Peyer's patch (tissue), 4 donors: ENCODE results near the gene PAK6. TPM values are rescaled to one million over a fixed set of nuclear protein-coding genes. Genes with fewer than 3 reads are reported as not detected.

Source experiments
- DNase-seq, 3 donors: peaks; one replicate each; pipeline ENCODE4 v3.0.0-alpha.2; 2017 to 2019
- H3K27ac ChIP-seq, 4 donors: fragments of 200-600 bp; sonication (generic); one replicate each; pipeline ENCODE4 v1.5.1; 2016 to 2019
- H3K27me3 ChIP-seq, 2 donors: fragments of 200-600 bp; sonication (generic); one replicate each; pipeline ENCODE4 v1.5.1; 2019
- H3K36me3 ChIP-seq, 3 donors: fragments of 200-600 bp; sonication (generic); one replicate each; pipeline ENCODE4 v1.5.1; 2016 to 2019
- H3K4me1 ChIP-seq, 4 donors: fragments of 200-600 bp; sonication (generic); one replicate each; pipeline ENCODE4 v1.5.1; 2016 to 2019
- H3K4me3 ChIP-seq, 4 donors: fragments of 200-600 bp; sonication (generic); 1 replicate in 3 of 4; 2 replicates in 1 of 4; pipeline ENCODE4 v1.5.1; 2016 to 2019; ENCODE audit warnings: mild to moderate bottlenecking in 1 of 4
- H3K9me3 ChIP-seq, 4 donors: fragments of 200-600 bp; sonication (generic); one replicate each; pipeline ENCODE4 v1.5.1; 2016 to 2019; ENCODE audit warnings: mild to moderate bottlenecking in 1 of 4
- CTCF ChIP-seq, 6 experiments: fragments of 450-650 bp in 4 of 6; fragments of 200-600 bp in 2 of 6; sonication (generic) in 1 of 6; IDR thresholded peaks; one replicate each; pipeline ENCODE4 v1.5.1; 2017 to 2019; ENCODE audit warnings: antibody characterized with exemption in 6 of 6, mild to moderate bottlenecking in 3 of 6, moderate library complexity in 1 of 6
- POLR2A ChIP-seq, 2 donors: fragments of 450-650 bp; IDR thresholded peaks; one replicate each; pipeline ENCODE4 v1.5.1; 2017; ENCODE audit warnings: antibody characterized with exemption in 2 of 2, mild to moderate bottlenecking in 2 of 2, moderate library complexity in 2 of 2
- total RNA-seq, 4 donors: library from RNA; depleted of rRNA; stranded (reverse); fragments of >200 nt; gene quantifications; one replicate each; pipeline ENCODE4 v1.1.0, GENCODE V29; 2016

Gene PAK6
- total RNA-seq, 4 donors from 2014 or later, result 3.3 to 4.7 TPM; not detected in 2

- H3K4me1 ChIP-seq, result peaks cover 0 to 17% (median 9%) of the 10 kb centered on the region in 4 donors
- TF ChIP-seq POLR2A (IDR thresholded peaks at IDR 0.05) (no peak), CTCF (IDR thresholded peaks at IDR 0.05) (no peak)
- peak overlapping the region; percentile 46 to 64 (median 61) for H3K4me3 ChIP-seq
- no peaks in the 10 kb centered on the region for H3K36me3 ChIP-seq
- no peaks in the 10 kb centered on the region for H3K9me3 ChIP-seq
- H3K27me3 ChIP-seq, result no peaks in the 10 kb centered on the region
- H3K27ac ChIP-seq, result no peak overlapping the region
- no peak for DNase-seq
Observed at GRCh38 chr15:40252141-40252437, 13.2 kb downstream of the PAK6 start.

GRCh38 chr15:40252438-40253166 lies 13.7 kb downstream of the PAK6 start:
- Histone ChIP-seq H3K27me3 (no peaks in the 10 kb centered on the region), H3K27ac (peak overlapping the region in 1 of 4 donors; percentile 21)
- DNase-seq, result peak in 1 of 3 donors; percentile 64

GRCh38 chr15:40253167-40253790 lies 14.4 kb downstream of the PAK6 start:
- no peak for DNase-seq
- Histone ChIP-seq H3K9me3 (no peaks in the 10 kb centered on the region), H3K27me3 (no peaks in the 10 kb centered on the region), H3K4me3 (peak overlapping the region; percentile 46 to 64 (median 61)), H3K4me1 (peaks cover 0 to 17% (median 9%) of the 10 kb centered on the region in 4 donors), H3K27ac (peak overlapping the region in 1 of 4 donors; percentile 21), H3K36me3 (no peaks in the 10 kb centered on the region)
- no peak for TF ChIP-seq POLR2A (IDR thresholded peaks at IDR 0.05)
- no peak for TF ChIP-seq CTCF (IDR thresholded peaks at IDR 0.05)

More at GRCh38 chr15:40252438-40253166, 13.7 kb downstream of the PAK6 start:
- H3K4me3 ChIP-seq, result peak overlapping the region; percentile 46 to 64 (median 61)
- H3K4me1 ChIP-seq, result peaks cover 0 to 17% (median 9%) of the 10 kb centered on the region in 4 donors
- H3K36me3 ChIP-seq, result no peaks in the 10 kb centered on the region
- no peaks in the 10 kb centered on the region for H3K9me3 ChIP-seq
- TF ChIP-seq POLR2A (IDR thresholded peaks at IDR 0.05), result no peak
- no peak for TF ChIP-seq CTCF (IDR thresholded peaks at IDR 0.05)

GRCh38 chr15:40254452-40254851 lies 15.6 kb downstream of the PAK6 start:
- H3K4me3 ChIP-seq, result no peak overlapping the region

GRCh38 chr15:40255033-40255432 lies 16.2 kb downstream of the PAK6 start:
- DNase-seq, result no peak

More at GRCh38 chr15:40254452-40254851, 15.6 kb downstream of the PAK6 start:
- H3K27ac ChIP-seq, result no peak overlapping the region
- no peaks in the 10 kb centered on the region for H3K27me3 ChIP-seq
- H3K36me3 ChIP-seq, result no peaks in the 10 kb centered on the region
- peaks cover 0 to 17% (median 9%) of the 10 kb centered on the region in 4 donors for H3K4me1 ChIP-seq
- no peaks in the 10 kb centered on the region for H3K9me3 ChIP-seq
- TF ChIP-seq CTCF (IDR thresholded peaks at IDR 0.05) (no peak), POLR2A (IDR thresholded peaks at IDR 0.05) (no peak)
- no peak for DNase-seq

More at GRCh38 chr15:40255033-40255432, 16.2 kb downstream of the PAK6 start:
- H3K36me3 ChIP-seq, result no peaks in the 10 kb centered on the region
- no peaks in the 10 kb centered on the region for H3K9me3 ChIP-seq
- H3K27me3 ChIP-seq, result no peaks in the 10 kb centered on the region
- no peak overlapping the region for H3K4me3 ChIP-seq
- no peak for TF ChIP-seq CTCF (IDR thresholded peaks at IDR 0.05)
- TF ChIP-seq POLR2A (IDR thresholded peaks at IDR 0.05), result no peak
- no peak overlapping the region for H3K27ac ChIP-seq
- peaks cover 0 to 17% (median 9%) of the 10 kb centered on the region in 4 donors for H3K4me1 ChIP-seq
